Retina (tissue), 1 donor: Measurements from ENCODE around the gene SNCAIP.
"Not testable (repeated sequence)": the region's sequence is repeated elsewhere in the genome, so short reads cannot be mapped to it uniquely, and the experiment has no call there.

Experiments
- DNase-seq: peaks from one replicate; pipeline ENCODE4 v3.0.0-alpha.2; 2016

The SNCAIP gene

GRCh38 chr5:122362361-122362760, 50.3 kb downstream of the SNCAIP start:
- DNase-seq: no peak

- DNase-seq: no peak
Observed at GRCh38 chr5:122363623-122364022, 51.6 kb downstream of the SNCAIP start.

- no peak for DNase-seq
Observed at GRCh38 chr5:122366501-122366900, 54.5 kb downstream of the SNCAIP start.

GRCh38 chr5:122367456-122367855, 55.4 kb downstream of the SNCAIP start:
- no peak for DNase-seq

- DNase-seq: no peak
Observed at GRCh38 chr5:122368510-122369251, 56.6 kb downstream of the SNCAIP start.

- no peak for DNase-seq
Observed at GRCh38 chr5:122369253-122369815, 57.3 kb downstream of the SNCAIP start.

GRCh38 chr5:122371511-122372151, 59.6 kb downstream of the SNCAIP start:
- no peak for DNase-seq

- no peak for DNase-seq
Observed at GRCh38 chr5:122374110-122374509, 62.1 kb downstream of the SNCAIP start.

GRCh38 chr5:122375801-122376200, 63.8 kb downstream of the SNCAIP start:
- DNase-seq: no peak

- DNase-seq: no peak
Observed at GRCh38 chr5:122376250-122376649, 64.2 kb downstream of the SNCAIP start.

GRCh38 chr5:122377026-122377425, 65.0 kb downstream of the SNCAIP start:
- no peak for DNase-seq

- not testable (repeated sequence) for DNase-seq
Observed at GRCh38 chr5:122382938-122383337, 70.9 kb downstream of the SNCAIP start.

GRCh38 chr5:122384739-122385235, 72.8 kb downstream of the SNCAIP start:
- no peak for DNase-seq

GRCh38 chr5:122385286-122385685, 73.2 kb downstream of the SNCAIP start:
- no peak for DNase-seq

- DNase-seq: no peak
Observed at GRCh38 chr5:122385808-122386207, 73.8 kb downstream of the SNCAIP start.

- DNase-seq: peak; percentile 46
Observed at GRCh38 chr5:122390154-122390553, 78.1 kb downstream of the SNCAIP start.

GRCh38 chr5:122390694-122391093, 78.7 kb downstream of the SNCAIP start:
- DNase-seq: no peak

GRCh38 chr5:122391621-122392020, 79.6 kb downstream of the SNCAIP start:
- DNase-seq: no peak

- no peak for DNase-seq
Observed at GRCh38 chr5:122392224-122392623, 80.2 kb downstream of the SNCAIP start.

- no peak for DNase-seq
Observed at GRCh38 chr5:122392824-122393223, 80.8 kb downstream of the SNCAIP start.

- no peak for DNase-seq
Observed at GRCh38 chr5:122394284-122394930, 82.4 kb downstream of the SNCAIP start.

- no peak for DNase-seq
Observed at GRCh38 chr5:122398016-122398415, 86.0 kb downstream of the SNCAIP start.

GRCh38 chr5:122400341-122400740, 88.3 kb downstream of the SNCAIP start:
- DNase-seq: no peak

GRCh38 chr5:122400938-122401337, 88.9 kb downstream of the SNCAIP start:
- no peak for DNase-seq
